OCI-LY1 (cell line): Measurements from ENCODE around the gene ARHGAP6.

Experiments used
- CTCF ChIP-seq: fragments of 200-600 bp; sonication (generic), shearing (Covaris generic); IDR thresholded peaks from 2 replicates; pipeline ENCODE4 v1.5.1; 2017; ENCODE audit warnings: mild to moderate bottlenecking, antibody characterized with exemption, low read length, moderate library complexity, mixed read lengths
- EZH2 ChIP-seq: fragments of 200-600 bp; sonication (generic), shearing (Covaris generic); IDR thresholded peaks from 2 replicates; pipeline ENCODE4 v1.8.0; 2017; ENCODE audit warnings: borderline replicate concordance, mixed run types, mild to moderate bottlenecking, antibody characterized with exemption, low read length, moderate library complexity, mixed read lengths

- TF ChIP-seq CTCF (no peak), EZH2 (no peak)
These were observed 345.8 kb downstream of the ARHGAP6 start for GRCh38 chrX:11319806-11320520.
